NCI-H1105 treated with DMSO at 0.1 percent for 48 hours (cell line): Measurements from ENCODE around the gene ZNF335.
A peak's percentile ranks its signal among the peaks of the same experiment; 100 is the strongest.

Source experiments
- DNase-seq: peaks from one replicate; lab custom pipeline; 2025; lab: John Stamatoyannopoulos, UW

ZNF335 gene

GRCh38 chr20:45971675-45972499 is at the start of gene ZNF335:
Gene ZNF335 (minus strand): TSS chr20:45972203. CDS start chr20:45971410, 793 bp downstream.
- DNase-seq: peak; percentile 91

GRCh38 chr20:46020555-46020954 is 48.6 kb upstream of the ZNF335 start:
- no peak for DNase-seq

GRCh38 chr20:46018611-46019010 is 46.6 kb upstream of the ZNF335 start:
- DNase-seq: no peak

GRCh38 chr20:46018112-46018511 is 46.1 kb upstream of the ZNF335 start:
- no peak for DNase-seq

- no peak for DNase-seq
These were observed 45.3 kb upstream of the ZNF335 start for GRCh38 chr20:46017272-46017671.

GRCh38 chr20:46014517-46015396 is 42.8 kb upstream of the ZNF335 start:
- DNase-seq: no peak

- DNase-seq: peak; percentile 88
These were observed 42.0 kb upstream of the ZNF335 start for GRCh38 chr20:46013829-46014516.

GRCh38 chr20:46013322-46013828 is 41.4 kb upstream of the ZNF335 start:
- DNase-seq: no peak

- no peak for DNase-seq
These were observed 40.9 kb upstream of the ZNF335 start for GRCh38 chr20:46012921-46013320.

GRCh38 chr20:46011631-46012482 is 39.9 kb upstream of the ZNF335 start:
- DNase-seq: no peak

GRCh38 chr20:46010491-46011391 is 38.7 kb upstream of the ZNF335 start:
- DNase-seq: peak; percentile 49

- no peak for DNase-seq
These were observed 37.8 kb upstream of the ZNF335 start for GRCh38 chr20:46009816-46010215.

- DNase-seq: no peak
These were observed 35.7 kb upstream of the ZNF335 start for GRCh38 chr20:46007671-46008070.

GRCh38 chr20:46006964-46007363 is 35.0 kb upstream of the ZNF335 start:
- no peak for DNase-seq

- DNase-seq: no peak
These were observed 34.2 kb upstream of the ZNF335 start for GRCh38 chr20:46006022-46006705.

GRCh38 chr20:46004889-46005473 is 33.0 kb upstream of the ZNF335 start:
- no peak for DNase-seq

GRCh38 chr20:46004187-46004586 is 32.2 kb upstream of the ZNF335 start:
- no peak for DNase-seq

GRCh38 chr20:46002008-46002407 is 30.0 kb upstream of the ZNF335 start:
- no peak for DNase-seq

GRCh38 chr20:46001498-46001897 is 29.5 kb upstream of the ZNF335 start:
- no peak for DNase-seq
